OCI-LY3 (cell line): ENCODE data around the gene MAIP1.

Experiments
- H2AFZ ChIP-seq: fragments of 200-600, 300-600 bp; shearing (Covaris generic); 2 replicates; pipeline ENCODE4 v1.6.0; 2014; ENCODE audit warnings: antibody characterized with exemption, low read depth, low read length
- H3K27ac ChIP-seq: fragments of 200-600, 300-600 bp; sonication (generic); 2 replicates; pipeline ENCODE4 v1.5.1; 2014; ENCODE audit warnings: mild to moderate bottlenecking, low read length, moderate library complexity, mixed read lengths
- H3K27me3 ChIP-seq: fragments of 200-600, 300-600 bp; sonication (generic); 2 replicates; pipeline ENCODE4 v1.6.1; 2014; ENCODE audit warnings: low read depth, low read length, mixed read lengths
- H3K36me3 ChIP-seq: fragments of 200-600, 300-600 bp; sonication (generic); replicated peaks from 2 replicates; pipeline ENCODE3; 2014; ENCODE audit warnings: low read depth, low read length, mixed read lengths
- H3K4me1 ChIP-seq: fragments of 300-600, 200-600 bp; sonication (generic); 2 replicates; pipeline ENCODE4 v1.6.1; 2014; ENCODE audit warnings: low read length, mixed read lengths
- H3K4me2 ChIP-seq: fragments of 200-600, 300-600 bp; sonication (generic); 2 replicates; pipeline ENCODE4 v1.6.1; 2014; ENCODE audit warnings: low read length, mixed read lengths
- H3K4me3 ChIP-seq: fragments of 300-600, 200-600 bp; sonication (generic); 2 replicates; pipeline ENCODE4 v1.5.1; 2014; ENCODE audit warnings: antibody characterized with exemption, mild to moderate bottlenecking, low read length, moderate library complexity
- H3K79me2 ChIP-seq: fragments of 300-600, 200-600 bp; shearing (Covaris generic); 2 replicates; pipeline ENCODE4 v1.6.1; 2014; ENCODE audit warnings: mild to moderate bottlenecking, low read length, mixed read lengths
- H3K9ac ChIP-seq: fragments of 300-600, 200-600 bp; shearing (Covaris generic); 2 replicates; pipeline ENCODE4 v1.6.0; 2014; ENCODE audit warnings: mild to moderate bottlenecking, low read length, moderate library complexity
- H3K9me3 ChIP-seq: fragments of 200-600, 300-600 bp; shearing (Covaris generic); 2 replicates; pipeline ENCODE4 v1.6.1; 2014; ENCODE audit warnings: low read length, mixed read lengths; ENCODE audit not compliant: insufficient read depth
- H4K20me1 ChIP-seq: fragments of 200-600, 300-600 bp; sonication (generic); 2 replicates; pipeline ENCODE4 v1.6.1; 2016; ENCODE audit warnings: low read length, mixed read lengths; ENCODE audit not compliant: insufficient read depth
- CTCF ChIP-seq: fragments of 200-600, 300-600 bp; sonication (generic); IDR thresholded peaks from 2 replicates; pipeline ENCODE4 v1.5.1; 2014; ENCODE audit warnings: antibody characterized with exemption, low read length, low read depth
- EZH2phosphoT487 ChIP-seq: fragments of 200-600 bp; shearing (Covaris generic); IDR thresholded peaks from 2 replicates; pipeline ENCODE4 v1.6.1; 2018; ENCODE audit warnings: antibody characterized with exemption, mixed run types, low read depth

The MAIP1 gene

GRCh38 chr2:199985625-199986207 lies 30.3 kb downstream of the MAIP1 start:
- Histone ChIP-seq H3K36me3 (no peaks in the 10 kb centered on the region), H3K4me3 (no peak overlapping the region), H2AFZ (peak overlapping the region; percentile 83), H3K27me3 (no peaks in the 10 kb centered on the region), H3K4me1 (peaks cover 2% of the 10 kb centered on the region; the same call in 1 of the 2 replicates), H3K9me3 (no peaks in the 10 kb centered on the region), H3K4me2 (peak overlapping the region; percentile 26), H3K9ac (no peak overlapping the region), H4K20me1 (no peaks in the 10 kb centered on the region), H3K79me2 (no peaks in the 10 kb centered on the region), H3K27ac (no peak overlapping the region)
- peak; percentile 68 for TF ChIP-seq CTCF
- TF ChIP-seq EZH2phosphoT487, result no peak

GRCh38 chr2:199987586-199987985 lies 32.2 kb downstream of the MAIP1 start:
- H4K20me1 ChIP-seq, result no peaks in the 10 kb centered on the region
- H3K4me3 ChIP-seq, result no peak overlapping the region
- no peak overlapping the region for H3K4me2 ChIP-seq
- no peaks in the 10 kb centered on the region for H3K27me3 ChIP-seq
- TF ChIP-seq CTCF, result no peak
- TF ChIP-seq EZH2phosphoT487, result no peak
- no peaks in the 10 kb centered on the region for H3K36me3 ChIP-seq
- H3K9ac ChIP-seq, result no peak overlapping the region
- no peak overlapping the region for H3K27ac ChIP-seq
- no peak overlapping the region for H2AFZ ChIP-seq
- no peaks in the 10 kb centered on the region for H3K79me2 ChIP-seq
- H3K9me3 ChIP-seq, result no peaks in the 10 kb centered on the region
- H3K4me1 ChIP-seq, result peaks cover 2% of the 10 kb centered on the region; the same call in 1 of the 2 replicates

GRCh38 chr2:199988151-199988550 lies 32.8 kb downstream of the MAIP1 start:
- no peak overlapping the region for H3K4me2 ChIP-seq
- no peak overlapping the region for H3K9ac ChIP-seq
- H4K20me1 ChIP-seq, result no peaks in the 10 kb centered on the region
- no peaks in the 10 kb centered on the region for H3K79me2 ChIP-seq
- H3K4me3 ChIP-seq, result no peak overlapping the region
- no peaks in the 10 kb centered on the region for H3K9me3 ChIP-seq
- no peak overlapping the region for H2AFZ ChIP-seq
- H3K27ac ChIP-seq, result no peak overlapping the region
- H3K4me1 ChIP-seq, result peaks cover 2% of the 10 kb centered on the region; the same call in 1 of the 2 replicates
- no peaks in the 10 kb centered on the region for H3K36me3 ChIP-seq
- no peak for TF ChIP-seq EZH2phosphoT487
- no peak for TF ChIP-seq CTCF
- no peaks in the 10 kb centered on the region for H3K27me3 ChIP-seq

- Histone ChIP-seq H3K79me2 (no peaks in the 10 kb centered on the region), H3K9ac (no peak overlapping the region), H3K36me3 (no peaks in the 10 kb centered on the region), H3K27me3 (peaks cover 7% of the 10 kb centered on the region; the same call in 1 of the 2 replicates), H3K9me3 (no peaks in the 10 kb centered on the region), H4K20me1 (no peaks in the 10 kb centered on the region), H3K27ac (no peak overlapping the region), H3K4me3 (no peak overlapping the region), H3K4me2 (no peak overlapping the region), H3K4me1 (peaks cover 2% of the 10 kb centered on the region; the same call in 1 of the 2 replicates), H2AFZ (no peak overlapping the region)
- TF ChIP-seq EZH2phosphoT487, result no peak
- no peak for TF ChIP-seq CTCF
Measured at GRCh38 chr2:199989822-199990221, 34.4 kb downstream of the MAIP1 start.
